Stimulated activated CD4-positive, alpha-beta T cell treated with anti-CD3 and anti-CD28 coated beads, Interleukin-12 subunit alpha, Interleukin-12 subunit beta, amount 100 ng/mL, for 48 hours (primary cell): ENCODE results near the gene PTMS.

Source experiments
- DNase-seq, 3 donors: peaks; one replicate each; pipeline ENCODE4 v3.0.0-alpha.2; 2020; ENCODE audit warnings: low read depth in 2 of 3, low spot score in 1 of 3

Gene PTMS

GRCh38 chr12:6752167-6752920, 13.8 kb upstream of the PTMS start:
- no peak for DNase-seq

GRCh38 chr12:6752921-6753771, 13.0 kb upstream of the PTMS start, which contains the start of gene MLF2:
Gene MLF2 (minus strand): TSS chr12:6753141. CDS start chr12:6752334, 807 bp downstream.
- DNase-seq: peak; percentile 97 to 99 (median 97)

- no peak for DNase-seq
Observed at GRCh38 chr12:6753772-6754356, 12.3 kb upstream of the PTMS start.

GRCh38 chr12:6754411-6754810, 11.8 kb upstream of the PTMS start:
- no peak for DNase-seq

GRCh38 chr12:6757028-6757690, 9.0 kb upstream of the PTMS start:
- DNase-seq: no peak

- no peak for DNase-seq
Observed at GRCh38 chr12:6758506-6759095, 7.6 kb upstream of the PTMS start.

GRCh38 chr12:6759741-6760140, 6.4 kb upstream of the PTMS start:
- no peak for DNase-seq

- DNase-seq: no peak
Observed at GRCh38 chr12:6763380-6763779, 2.8 kb upstream of the PTMS start.

- no peak for DNase-seq
Observed at GRCh38 chr12:6764011-6764828, 1.9 kb upstream of the PTMS start.

- DNase-seq: no peak
Observed at GRCh38 chr12:6765048-6765633, 1.0 kb upstream of the PTMS start.

- no peak for DNase-seq
Observed at GRCh38 chr12:6766651-6767349, 637 bp downstream of the PTMS start.

GRCh38 chr12:6767353-6768319, 1.5 kb downstream of the PTMS start:
- DNase-seq: no peak

GRCh38 chr12:6768437-6768914, 2.3 kb downstream of the PTMS start:
- DNase-seq: no peak

- DNase-seq: no peak
Observed at GRCh38 chr12:6768990-6769389, 2.8 kb downstream of the PTMS start.

- no peak for DNase-seq
Observed at GRCh38 chr12:6769666-6770065, 3.5 kb downstream of the PTMS start.

- DNase-seq: no peak
Observed at GRCh38 chr12:6770094-6770493, 3.9 kb downstream of the PTMS start.

GRCh38 chr12:6770600-6770999, 4.4 kb downstream of the PTMS start:
- no peak for DNase-seq

- no peak for DNase-seq
Observed at GRCh38 chr12:6771091-6771495, 4.9 kb downstream of the PTMS start.
